Uterus (tissue), 2 donors: Measurements from ENCODE around the gene PDHB.

ENCODE experiments used
- CTCF ChIP-seq, 4 experiments: fragments of 200-600 bp in 2 of 4; fragments of 450-650 bp in 2 of 4; sonication (generic) in 2 of 4; IDR thresholded peaks; one replicate each; pipeline ENCODE4 v1.5.1; 2016 to 2019; ENCODE audit warnings: antibody characterized with exemption in 4 of 4, mild to moderate bottlenecking in 2 of 4, moderate library complexity in 1 of 4
- POLR2A ChIP-seq, 2 donors: fragments of 450-650 bp; IDR thresholded peaks; one replicate each; pipeline ENCODE4 v1.6.1; 2016; ENCODE audit warnings: antibody characterized with exemption in 2 of 2, mild to moderate bottlenecking in 1 of 2, moderate library complexity in 1 of 2

DNA sequence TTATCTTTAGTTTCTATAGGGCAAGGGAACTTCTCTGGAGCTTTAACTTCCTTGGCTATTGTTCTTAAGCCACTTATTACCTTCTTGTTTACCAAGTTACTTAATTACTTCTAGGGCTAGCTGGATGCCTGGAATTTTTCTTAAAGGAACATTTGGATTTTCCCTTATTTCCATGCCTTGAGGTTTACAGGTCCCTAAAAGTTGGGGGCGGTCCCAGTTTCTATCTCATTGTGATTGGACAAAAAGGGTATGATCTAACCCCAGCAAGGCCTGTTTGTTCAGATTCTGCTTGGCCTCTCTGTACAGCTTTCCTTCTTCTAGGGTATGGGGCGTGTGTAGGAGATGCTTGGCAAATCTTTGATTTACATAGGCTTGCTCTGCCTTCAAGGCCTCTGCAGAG is 17.4 kb downstream of the PDHB start:
- TF ChIP-seq POLR2A (IDR thresholded peaks at IDR 0.05) = no peak
- TF ChIP-seq CTCF (IDR thresholded peaks at IDR 0.05) = no peak
